Measurements from ENCODE around the gene GREB1L.

- TF ChIP-seq EZH2phosphoT487 (IDR thresholded peaks at IDR 0.05; ENCODE audit: low read depth) (no peak), CTCF (IDR thresholded peaks at IDR 0.05; ENCODE audit: low read depth, low read length) (no peak)
Measured at GRCh38 chr18:21461460-21461859, 219.4 kb downstream of the GREB1L start.

Data from OCI-LY3 (cell line).